ENCODE measurements around the gene ARL16. TPM values are rescaled to one million over a fixed set of nuclear protein-coding genes. Genes with fewer than 3 reads are reported as not detected.

ARL16 gene
- total RNA-seq, 1 donor from 2014 or later: 53.7 TPM

DNA sequence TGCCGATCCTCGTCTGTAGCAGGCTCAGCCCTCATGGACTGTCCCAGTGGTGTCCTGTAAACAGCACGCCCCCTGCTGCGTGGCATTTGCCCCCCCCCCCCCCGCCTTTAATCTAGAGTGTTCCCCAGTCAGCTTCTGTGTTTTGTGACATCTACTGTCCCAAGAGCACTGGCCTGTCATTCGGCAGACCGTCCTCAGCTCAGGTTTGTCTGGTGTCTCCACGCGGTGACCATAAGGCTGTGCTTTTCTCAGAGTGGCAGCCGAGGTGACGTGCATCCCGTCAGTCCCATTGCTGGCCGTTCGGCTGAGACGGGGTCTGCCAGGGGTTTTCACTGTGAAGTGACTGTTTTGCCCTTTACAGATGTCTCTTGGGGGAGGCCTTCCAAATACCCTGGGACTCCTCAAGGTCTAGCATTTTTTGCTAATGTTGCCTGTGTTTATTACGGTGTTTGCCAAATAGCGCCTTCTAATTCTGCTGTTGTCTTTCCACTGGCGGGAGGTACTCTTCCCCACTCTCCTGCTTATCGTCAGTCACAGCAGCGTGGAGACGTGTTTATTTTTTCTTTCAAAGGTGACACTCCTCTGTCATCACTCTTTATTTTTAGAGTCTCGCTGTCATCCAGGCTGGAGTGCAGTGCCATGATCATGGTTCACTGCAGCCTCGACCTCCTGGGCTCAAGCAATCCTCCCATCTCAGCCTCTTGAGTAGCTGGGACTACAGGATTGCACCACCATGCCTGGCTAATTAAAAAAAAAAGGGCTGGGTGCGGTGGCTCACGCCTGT is 13.9 kb upstream of the ARL16 start:
- TF ChIP-seq, protein P1, sequence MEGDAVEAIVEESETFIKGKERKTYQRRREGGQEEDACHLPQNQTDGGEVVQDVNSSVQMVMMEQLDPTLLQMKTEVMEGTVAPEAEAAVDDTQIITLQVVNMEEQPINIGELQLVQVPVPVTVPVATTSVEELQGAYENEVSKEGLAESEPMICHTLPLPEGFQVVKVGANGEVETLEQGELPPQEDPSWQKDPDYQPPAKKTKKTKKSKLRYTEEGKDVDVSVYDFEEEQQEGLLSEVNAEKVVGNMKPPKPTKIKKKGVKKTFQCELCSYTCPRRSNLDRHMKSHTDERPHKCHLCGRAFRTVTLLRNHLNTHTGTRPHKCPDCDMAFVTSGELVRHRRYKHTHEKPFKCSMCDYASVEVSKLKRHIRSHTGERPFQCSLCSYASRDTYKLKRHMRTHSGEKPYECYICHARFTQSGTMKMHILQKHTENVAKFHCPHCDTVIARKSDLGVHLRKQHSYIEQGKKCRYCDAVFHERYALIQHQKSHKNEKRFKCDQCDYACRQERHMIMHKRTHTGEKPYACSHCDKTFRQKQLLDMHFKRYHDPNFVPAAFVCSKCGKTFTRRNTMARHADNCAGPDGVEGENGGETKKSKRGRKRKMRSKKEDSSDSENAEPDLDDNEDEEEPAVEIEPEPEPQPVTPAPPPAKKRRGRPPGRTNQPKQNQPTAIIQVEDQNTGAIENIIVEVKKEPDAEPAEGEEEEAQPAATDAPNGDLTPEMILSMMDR (conservative IDR thresholded peaks at IDR 0.05): no peak
- H3K9me3 Mint-ChIP-seq: no peaks in the 10 kb centered on the region
- H3K4me1 Mint-ChIP-seq: peaks cover 5% of the 10 kb centered on the region
- no peak overlapping the region for H3K27ac Mint-ChIP-seq (ENCODE audit: unreplicated experiment)
- H3K36me3 Mint-ChIP-seq (ENCODE audit: low read depth): peaks cover 10% of the 10 kb centered on the region
- peak overlapping the region; percentile 41 for H3K4me3 Mint-ChIP-seq
- no peak for DNase-seq (ENCODE audit: low read depth, low spot score)
- H3K27me3 Mint-ChIP-seq (ENCODE audit: low read depth): no peaks in the 10 kb centered on the region

GRCh38 chr17:81696218-81696941 is 12.8 kb upstream of the ARL16 start:
- Mint-ChIP-seq H3K9me3 (no peaks in the 10 kb centered on the region), H3K4me1 (no peaks in the 10 kb centered on the region), H3K27me3 (ENCODE audit: low read depth) (no peaks in the 10 kb centered on the region), H3K36me3 (ENCODE audit: low read depth) (peaks cover 10% of the 10 kb centered on the region), H3K27ac (ENCODE audit: unreplicated experiment) (no peak overlapping the region), H3K4me3 (no peak overlapping the region)
- no peak for DNase-seq (ENCODE audit: low read depth, low spot score)
- TF ChIP-seq, protein P1 (conservative IDR thresholded peaks at IDR 0.05): no peak

GRCh38 chr17:81695801-81696200 is 12.2 kb upstream of the ARL16 start:
- no peaks in the 10 kb centered on the region for H3K9me3 Mint-ChIP-seq
- TF ChIP-seq, protein P1 (conservative IDR thresholded peaks at IDR 0.05): no peak
- H3K27ac Mint-ChIP-seq (ENCODE audit: unreplicated experiment): peak overlapping the region; percentile 62
- H3K4me3 Mint-ChIP-seq: no peak overlapping the region
- H3K36me3 Mint-ChIP-seq (ENCODE audit: low read depth): peaks cover 10% of the 10 kb centered on the region
- no peak for DNase-seq (ENCODE audit: low read depth, low spot score)
- no peaks in the 10 kb centered on the region for H3K27me3 Mint-ChIP-seq (ENCODE audit: low read depth)
- no peaks in the 10 kb centered on the region for H3K4me1 Mint-ChIP-seq

- Mint-ChIP-seq H3K36me3 (ENCODE audit: low read depth) (peaks cover 10% of the 10 kb centered on the region), H3K27ac (ENCODE audit: unreplicated experiment) (no peak overlapping the region), H3K4me1 (no peaks in the 10 kb centered on the region), H3K27me3 (ENCODE audit: low read depth) (no peaks in the 10 kb centered on the region), H3K4me3 (no peak overlapping the region), H3K9me3 (no peaks in the 10 kb centered on the region)
- DNase-seq (ENCODE audit: low read depth, low spot score): no peak
- TF ChIP-seq, protein P1 (conservative IDR thresholded peaks at IDR 0.05): no peak
These were observed 11.6 kb upstream of the ARL16 start for GRCh38 chr17:81695211-81695610.

- H3K36me3 Mint-ChIP-seq (ENCODE audit: low read depth): peaks cover 10% of the 10 kb centered on the region
- TF ChIP-seq, protein P1 (conservative IDR thresholded peaks at IDR 0.05): no peak
- no peaks in the 10 kb centered on the region for H3K9me3 Mint-ChIP-seq
- H3K4me3 Mint-ChIP-seq: no peak overlapping the region
- H3K27ac Mint-ChIP-seq (ENCODE audit: unreplicated experiment): no peak overlapping the region
- no peaks in the 10 kb centered on the region for H3K4me1 Mint-ChIP-seq
- H3K27me3 Mint-ChIP-seq (ENCODE audit: low read depth): no peaks in the 10 kb centered on the region
- no peak for DNase-seq (ENCODE audit: low read depth, low spot score)
These were observed 11.2 kb upstream of the ARL16 start for GRCh38 chr17:81694810-81695209.

Measured in neural crest cell (in vitro differentiated cells).